Activated naive CD4-positive, alpha-beta T cell (primary cell): ENCODE results near the gene F7.
A peak's percentile ranks its signal among the peaks of the same experiment; 100 is the strongest.
"Not testable (repeated sequence)": the region's sequence is repeated elsewhere in the genome, so short reads cannot be mapped to it uniquely, and the experiment has no call there.

Source experiments
- DNase-seq, 4 experiments: peaks; one replicate each; lab custom pipeline; 2025; lab: John Stamatoyannopoulos, UW

F7 gene

GRCh38 chr13:113153810-113154748 is 48.5 kb downstream of the F7 start:
- DNase-seq: peak; percentile 46 to 80 (median 66)

GRCh38 chr13:113155201-113155600 is 49.6 kb downstream of the F7 start:
- DNase-seq: no peak

GRCh38 chr13:113155982-113156655 is 50.5 kb downstream of the F7 start:
- no peak for DNase-seq

GRCh38 chr13:113157206-113157928 is 51.8 kb downstream of the F7 start:
- DNase-seq: no peak

DNA sequence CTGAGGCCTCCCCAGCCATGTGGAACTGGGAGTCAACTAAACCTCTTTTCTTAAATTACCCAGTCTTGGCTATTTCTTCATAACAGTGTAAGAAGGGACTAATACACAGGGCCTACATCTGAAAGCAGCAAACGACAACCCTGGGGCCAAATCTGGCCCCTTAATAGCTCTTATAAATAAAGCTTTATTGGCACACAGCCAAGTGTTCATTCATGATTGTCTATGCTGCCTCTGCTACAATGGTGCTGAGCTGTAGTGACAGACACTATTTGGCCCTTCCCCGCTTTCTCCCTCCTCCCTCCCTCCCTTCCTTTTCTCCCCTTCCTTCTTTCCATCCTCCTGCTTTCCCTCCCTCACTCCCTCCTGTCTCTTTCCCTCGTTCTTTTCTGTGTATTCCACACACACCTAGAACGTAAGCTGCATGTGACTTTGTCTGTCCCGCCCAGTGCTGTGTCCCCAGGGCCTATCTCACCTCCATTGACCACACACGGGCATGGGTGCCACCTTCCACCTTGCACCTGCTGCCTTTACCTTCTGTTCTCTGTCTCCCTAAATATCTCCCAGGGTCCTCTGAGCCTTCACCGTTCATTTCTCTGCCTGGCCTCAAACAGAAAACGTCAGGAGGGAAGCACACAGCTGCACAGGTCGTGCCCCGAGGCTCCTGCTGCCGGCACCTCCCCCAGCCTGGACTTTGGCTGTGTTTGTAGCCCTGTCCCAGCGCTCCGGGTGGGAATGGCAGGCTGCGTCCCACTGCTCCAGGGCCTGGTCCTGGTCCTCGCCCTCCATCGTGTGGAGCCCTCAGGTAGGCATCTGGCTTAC is 52.5 kb downstream of the F7 start, which contains the start of gene PROZ:
Gene PROZ (plus strand): TSS at position 720 of the 819 bp plus-strand sequence. CDS start 13 bp downstream, at position 733.
- DNase-seq: no peak

- DNase-seq: no peak
Observed at GRCh38 chr13:113158946-113159345, 53.4 kb downstream of the F7 start.

DNA sequence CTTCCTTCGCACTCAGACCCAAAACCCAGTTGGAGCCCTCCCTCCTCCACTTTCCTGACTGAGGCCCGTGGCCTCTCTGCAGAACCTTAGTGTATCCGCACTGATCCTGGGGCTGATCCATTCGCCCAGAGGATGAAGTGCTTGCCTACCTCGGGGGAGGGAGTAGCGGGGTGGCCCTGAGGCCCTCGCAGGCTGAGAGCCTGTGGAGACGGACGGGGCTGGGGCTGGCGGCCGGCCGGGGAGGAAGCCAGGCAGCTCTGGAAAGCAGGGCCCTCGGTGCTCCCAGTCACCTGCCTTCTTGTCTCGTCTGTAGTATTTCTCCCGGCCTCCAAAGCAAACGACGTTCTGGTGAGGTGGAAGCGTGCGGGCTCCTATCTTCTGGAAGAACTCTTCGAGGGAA is 54.1 kb downstream of the F7 start:
- DNase-seq: no peak

DNA sequence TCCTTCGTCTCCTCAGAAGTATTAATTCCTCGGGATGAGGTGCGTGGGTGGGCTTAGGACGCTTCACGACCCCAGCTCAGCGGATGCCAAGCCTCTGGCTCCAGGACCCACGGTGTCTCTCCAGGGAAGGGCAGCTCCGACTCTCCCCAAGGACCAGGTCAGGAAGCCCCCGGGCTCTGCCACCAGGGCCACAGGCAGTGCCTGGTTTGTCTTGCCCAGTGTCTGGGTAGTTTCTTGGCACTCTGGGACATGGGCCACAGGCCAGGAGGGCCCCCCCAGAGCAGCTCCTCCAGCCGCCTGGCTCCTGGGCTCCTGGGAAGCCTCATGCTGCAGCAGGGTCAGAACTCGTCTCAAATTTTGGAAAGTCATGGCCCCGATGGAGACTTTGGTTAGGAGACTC is 55.4 kb downstream of the F7 start:
- no peak for DNase-seq

- no peak for DNase-seq
Observed at GRCh38 chr13:113161433-113161832, 55.8 kb downstream of the F7 start.

GRCh38 chr13:113161975-113162374 is 56.4 kb downstream of the F7 start:
- not testable (repeated sequence) for DNase-seq

- DNase-seq: no peak
Observed at GRCh38 chr13:113162783-113163685, 57.4 kb downstream of the F7 start.

DNA sequence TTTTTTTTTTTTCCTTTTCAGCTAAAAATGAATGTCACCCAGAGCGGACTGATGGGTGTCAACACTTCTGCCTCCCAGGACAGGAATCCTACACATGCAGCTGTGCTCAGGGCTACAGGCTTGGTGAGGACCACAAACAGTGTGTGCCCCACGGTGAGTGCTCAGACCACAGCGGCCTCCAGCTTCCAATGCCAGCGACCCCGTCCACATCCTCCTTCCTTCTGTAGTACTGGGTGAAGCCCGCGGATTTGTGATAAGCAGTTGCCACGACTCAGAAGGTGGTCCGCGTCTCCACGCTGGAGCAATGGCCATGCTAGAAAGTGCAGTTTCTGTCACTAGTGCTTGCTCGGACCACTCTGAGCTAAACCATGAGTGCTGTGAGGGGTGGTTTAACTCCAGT is 58.9 kb downstream of the F7 start:
- no peak for DNase-seq

DNA sequence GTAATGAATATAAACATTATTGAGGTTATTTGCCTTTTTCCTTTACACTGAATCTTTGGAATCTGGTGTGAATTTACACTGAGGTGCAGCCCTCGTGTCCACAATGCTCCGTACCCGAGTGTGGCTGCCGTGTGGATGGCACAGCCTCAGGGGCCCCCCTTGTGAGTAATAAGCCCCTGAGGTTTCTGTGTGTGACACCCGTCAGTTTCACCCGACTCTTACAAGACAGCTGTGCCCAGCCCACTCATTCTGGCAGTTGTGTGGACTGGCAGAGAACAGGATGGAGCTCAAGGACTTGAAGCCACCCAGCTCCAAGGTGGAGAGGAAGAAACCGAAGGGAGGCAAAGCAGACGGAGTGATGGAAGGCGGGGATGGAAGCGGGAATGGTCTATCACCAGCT is 60.7 kb downstream of the F7 start:
- no peak for DNase-seq

DNA sequence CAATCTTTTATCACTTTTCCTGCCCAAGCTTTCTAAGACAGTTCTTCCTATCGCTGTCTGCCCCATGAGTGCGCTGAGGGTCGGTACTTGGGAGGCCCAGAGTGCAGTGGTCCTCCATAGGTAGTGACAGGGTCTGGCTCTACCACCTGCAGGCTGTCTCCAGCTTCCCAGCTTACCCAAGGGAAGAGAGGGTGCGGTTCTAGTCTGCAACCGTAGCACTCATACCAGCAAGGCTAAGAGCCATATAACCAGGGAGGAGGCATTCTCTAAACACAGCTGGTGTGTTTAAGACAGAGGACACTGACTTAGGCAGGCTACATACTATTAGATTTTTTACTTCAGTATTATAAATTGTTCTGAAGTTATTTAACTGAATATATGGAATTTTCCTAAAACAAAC is 61.1 kb downstream of the F7 start:
- no peak for DNase-seq

DNA sequence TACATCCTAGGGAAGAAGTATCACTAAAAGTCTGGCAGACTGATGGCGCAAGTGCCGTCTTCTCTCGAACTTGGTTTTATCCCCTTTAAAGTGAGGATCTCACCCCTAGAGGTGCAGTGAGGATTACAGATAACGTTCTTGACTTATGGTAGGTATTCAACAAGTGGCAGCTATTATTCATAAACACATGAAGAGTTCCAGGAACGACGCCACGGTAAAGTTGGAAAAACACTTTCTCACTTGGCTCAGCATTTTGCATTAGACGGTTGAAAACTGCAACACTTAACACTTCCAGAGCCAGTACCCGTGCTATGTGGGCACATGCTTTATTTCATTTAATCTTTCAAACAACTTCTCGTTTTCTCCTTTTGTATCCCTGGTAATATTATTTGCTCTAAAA is 61.6 kb downstream of the F7 start:
- no peak for DNase-seq

- DNase-seq: no peak
Observed at GRCh38 chr13:113167575-113167974, 62.0 kb downstream of the F7 start.

- no peak for DNase-seq
Observed at GRCh38 chr13:113168211-113168610, 62.6 kb downstream of the F7 start.

- no peak for DNase-seq
Observed at GRCh38 chr13:113169277-113170272, 64.0 kb downstream of the F7 start.
